Activated T-helper 1 cell treated with Interleukin-2 at 50 U/mL for 16 hours (primary cell): Measurements from ENCODE around the gene SYT8.

Experiments used
- DNase-seq: peaks from one replicate; pipeline ENCODE4 v3.0.0-alpha.2; 2020; ENCODE audit warnings: low read depth

Gene SYT8

DNA sequence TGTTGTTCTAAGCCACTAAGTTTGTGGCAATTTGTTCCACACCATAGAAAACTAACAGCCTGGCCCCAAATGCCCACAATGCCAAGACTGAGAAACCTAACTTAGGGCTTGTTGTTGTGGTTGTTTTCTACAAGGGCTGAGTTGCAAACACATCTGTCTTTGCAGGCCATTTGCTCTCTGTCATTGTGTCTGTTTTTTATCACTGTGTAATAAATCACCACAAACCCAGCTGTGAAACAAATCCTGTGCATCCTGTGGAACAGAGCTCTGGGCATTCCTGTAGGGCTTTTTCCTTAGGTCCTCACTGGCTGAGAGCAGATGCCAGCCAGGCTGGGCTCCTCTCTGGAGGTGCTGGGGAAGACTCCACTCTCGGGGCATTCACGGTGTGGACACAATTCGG lies 15.7 kb upstream of the SYT8 start:
- DNase-seq: no peak

DNA sequence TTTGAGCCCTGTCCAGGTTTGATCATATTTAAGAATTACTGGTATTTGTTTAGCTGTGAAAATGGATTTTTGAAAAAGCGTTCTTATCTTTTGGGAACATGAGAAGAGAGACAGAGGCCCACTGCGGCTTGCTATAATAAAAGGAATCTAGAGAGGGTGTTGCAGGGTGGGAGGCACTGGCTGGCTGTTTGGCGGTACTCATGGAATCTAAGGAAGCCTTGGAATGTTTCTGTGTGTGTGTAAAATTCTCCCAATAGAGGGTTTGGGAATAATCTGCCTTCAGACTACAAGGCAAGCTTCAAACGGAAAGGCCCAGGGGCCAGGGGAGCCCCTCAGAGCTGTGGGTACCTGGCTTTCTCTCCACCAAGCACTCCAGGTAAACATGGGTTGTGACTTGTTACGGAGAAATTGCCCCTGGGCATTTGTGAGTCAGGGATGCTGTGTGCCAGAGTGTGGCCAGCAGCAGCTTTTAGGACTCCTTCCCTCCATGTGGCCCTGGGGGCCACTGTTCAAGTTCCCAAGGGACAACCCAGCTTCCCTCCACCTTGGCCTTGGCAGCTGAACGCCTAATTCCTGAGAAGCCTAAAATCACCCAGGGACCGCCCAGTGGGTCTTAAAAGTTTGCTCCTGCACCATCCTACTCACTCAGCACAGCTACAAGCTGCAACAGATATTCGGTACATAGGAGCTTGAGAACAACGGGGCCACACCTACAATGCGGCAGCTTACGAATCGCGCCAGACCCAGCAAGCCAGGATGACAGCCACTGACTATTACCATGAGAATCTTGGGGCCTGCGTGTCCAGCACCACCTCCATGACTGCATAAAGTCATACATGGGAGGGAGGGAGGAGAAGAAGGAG lies 14.1 kb upstream of the SYT8 start:
- DNase-seq: no peak

DNA sequence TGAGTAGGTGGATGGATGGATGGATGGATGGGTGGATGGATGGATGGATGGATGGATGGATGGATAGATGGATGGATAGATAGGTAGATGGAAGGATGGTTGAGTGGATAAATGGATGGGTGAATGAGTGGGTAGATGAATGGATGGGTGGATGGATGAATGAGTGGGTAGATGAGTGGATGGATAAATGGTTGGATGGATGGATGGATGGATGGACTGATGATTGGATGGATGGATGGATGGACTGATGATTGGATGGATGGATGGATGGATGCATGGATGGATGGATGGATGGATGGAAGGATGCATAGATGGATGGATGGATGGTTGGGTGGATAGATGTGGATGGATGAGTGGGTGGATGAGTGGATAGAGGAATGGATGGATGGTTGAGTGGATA lies 13.2 kb upstream of the SYT8 start:
- DNase-seq: no peak

DNA sequence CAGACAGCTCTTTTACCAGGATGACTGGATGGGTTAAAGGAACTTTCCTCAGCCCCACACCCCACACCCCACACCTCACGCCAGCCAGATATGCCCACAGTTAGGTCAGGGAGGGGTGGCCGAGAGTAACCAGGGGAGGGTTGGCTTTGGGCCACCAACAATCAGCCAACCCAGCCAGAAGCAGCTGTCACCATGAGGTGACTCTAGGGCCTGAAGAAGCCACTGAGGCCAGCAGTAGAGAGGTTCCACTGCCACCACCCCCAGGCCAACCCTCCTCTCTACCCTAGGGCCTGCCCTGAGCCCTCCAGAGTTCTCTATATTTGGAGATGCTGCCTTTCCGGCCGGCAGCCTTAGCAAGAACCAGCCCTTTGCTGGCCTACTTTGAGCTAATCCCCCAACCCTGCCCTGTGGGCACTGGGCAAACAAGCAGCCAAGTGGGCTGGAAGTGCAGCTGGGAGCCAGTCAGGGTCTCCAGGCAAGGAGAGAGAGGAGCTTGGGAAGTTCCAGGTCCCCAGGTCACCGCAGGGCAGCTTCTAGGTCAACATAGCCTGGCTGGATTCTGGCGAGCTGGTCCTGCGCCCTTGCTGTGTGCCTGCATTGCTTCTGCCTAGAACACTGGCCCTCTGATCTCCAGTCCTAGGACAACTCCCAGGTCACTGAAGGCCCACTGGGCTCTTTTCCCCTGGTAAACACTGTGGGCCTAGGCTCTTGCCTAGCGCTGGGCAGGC lies 12.0 kb upstream of the SYT8 start:
- DNase-seq: no peak

DNA sequence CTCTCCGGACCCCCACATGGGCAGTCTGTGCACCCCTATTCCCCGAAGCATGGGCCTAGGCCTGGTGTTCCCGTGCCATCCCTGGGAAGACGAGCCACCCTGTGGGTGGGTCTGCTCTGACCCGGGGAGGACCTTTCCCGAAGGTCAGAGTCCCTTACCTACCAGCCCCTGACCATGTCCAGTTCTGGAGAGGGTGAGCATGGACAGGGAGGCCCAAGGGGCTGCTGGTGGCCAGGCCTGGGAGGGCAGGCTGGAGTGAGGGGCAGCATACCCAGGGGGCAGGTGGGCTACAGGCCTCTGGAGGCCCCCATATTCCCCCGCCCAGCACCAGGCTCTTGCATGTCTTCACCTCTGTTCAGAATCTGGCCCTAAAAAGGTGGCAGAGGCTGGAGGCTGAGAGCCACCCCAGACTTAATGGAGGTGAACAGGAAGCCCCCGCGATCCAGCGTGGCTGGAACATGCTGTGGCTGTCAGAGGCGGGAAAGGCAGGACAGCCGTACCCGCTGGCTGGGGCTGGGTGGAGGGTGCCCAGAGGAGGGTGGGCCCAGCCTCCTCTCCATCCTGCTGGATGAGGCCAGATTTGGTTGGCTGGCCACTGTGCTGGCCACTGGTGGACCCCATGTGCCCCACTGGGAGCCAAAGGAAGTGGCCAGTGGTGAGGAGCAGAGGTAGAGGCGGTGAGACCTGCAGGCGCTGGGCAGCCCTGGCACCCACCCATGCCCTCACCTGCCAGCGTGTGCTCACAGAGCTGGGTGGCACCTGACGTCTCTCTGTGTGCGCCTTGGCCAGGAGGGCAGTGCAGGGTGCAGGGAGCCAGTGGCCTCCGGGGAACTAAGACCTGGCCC lies 11.2 kb upstream of the SYT8 start:
- DNase-seq: no peak

DNA sequence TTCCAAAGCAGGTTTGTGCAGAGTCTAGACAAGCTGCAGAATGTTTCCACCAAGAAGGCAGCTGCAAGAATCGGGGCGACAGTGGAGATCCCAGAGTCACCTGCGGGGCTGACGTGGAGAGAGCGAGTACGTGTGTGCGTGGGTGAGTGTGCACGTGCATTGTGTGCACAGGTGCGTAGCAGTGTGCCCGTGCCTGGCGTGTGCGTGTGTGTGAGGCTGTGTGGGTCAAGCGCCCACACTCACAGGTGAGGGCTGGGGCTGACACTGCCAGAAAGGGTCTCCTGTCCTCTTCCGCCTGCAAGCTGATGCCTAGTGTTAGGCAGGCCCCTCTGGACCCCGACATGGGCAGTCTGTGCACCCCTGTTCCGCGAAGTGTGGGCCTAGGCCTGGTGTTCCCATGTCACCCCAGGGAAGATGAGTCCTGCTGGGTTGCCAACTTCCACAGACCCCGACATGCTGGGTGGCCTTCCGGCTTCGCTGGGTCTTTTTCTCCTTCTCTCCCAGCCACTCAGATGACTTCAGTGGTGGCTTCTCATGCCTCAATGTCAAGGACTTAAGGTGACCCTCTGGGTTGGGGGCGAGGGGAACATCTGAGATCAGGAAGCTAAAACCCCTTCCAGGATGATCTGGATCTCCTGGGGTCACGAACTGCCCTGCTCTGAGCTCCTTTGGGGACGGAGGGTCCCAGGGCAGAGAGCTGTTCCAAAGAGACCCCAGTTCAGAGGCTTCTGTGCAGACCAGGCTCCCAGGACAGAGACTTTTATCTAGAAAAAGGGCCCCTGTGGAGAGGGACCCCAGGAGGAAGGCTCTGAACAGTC lies 10.4 kb upstream of the SYT8 start:
- no peak for DNase-seq

DNA sequence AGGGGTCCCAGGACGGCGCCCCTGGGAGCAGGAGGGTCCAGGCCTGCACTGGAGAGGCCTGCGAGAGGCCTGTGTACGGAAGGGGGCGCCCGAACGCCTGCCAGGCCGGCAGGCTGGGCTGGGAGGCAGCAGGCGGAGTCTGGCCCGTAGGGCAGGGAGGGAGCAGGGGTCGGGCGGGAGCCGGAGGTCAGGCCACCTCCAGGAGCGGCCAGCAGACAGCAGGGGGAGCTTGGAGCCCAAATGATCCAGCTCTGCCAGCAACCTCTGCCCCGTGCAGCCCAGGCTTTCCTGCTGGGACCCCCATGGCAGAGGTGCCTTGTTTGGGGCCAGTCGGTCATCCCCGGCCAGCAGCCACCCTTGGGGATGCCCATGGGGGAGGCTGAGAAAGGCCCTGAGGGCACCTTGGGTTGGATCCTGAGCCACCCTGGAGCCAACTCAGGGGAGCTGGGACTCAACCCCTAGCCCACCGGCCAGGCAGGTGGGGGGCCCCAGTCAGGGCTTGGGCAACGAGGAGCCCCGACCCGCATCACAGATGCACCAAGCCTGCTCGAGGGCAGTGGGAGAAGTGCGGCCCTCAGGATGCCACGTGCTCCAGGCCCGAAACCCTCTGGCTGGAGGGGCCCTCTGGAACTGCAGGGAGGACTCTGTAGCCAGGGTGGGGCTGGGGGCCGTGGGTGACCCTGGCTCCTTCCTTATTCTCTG lies 9.6 kb upstream of the SYT8 start:
- no peak for DNase-seq

DNA sequence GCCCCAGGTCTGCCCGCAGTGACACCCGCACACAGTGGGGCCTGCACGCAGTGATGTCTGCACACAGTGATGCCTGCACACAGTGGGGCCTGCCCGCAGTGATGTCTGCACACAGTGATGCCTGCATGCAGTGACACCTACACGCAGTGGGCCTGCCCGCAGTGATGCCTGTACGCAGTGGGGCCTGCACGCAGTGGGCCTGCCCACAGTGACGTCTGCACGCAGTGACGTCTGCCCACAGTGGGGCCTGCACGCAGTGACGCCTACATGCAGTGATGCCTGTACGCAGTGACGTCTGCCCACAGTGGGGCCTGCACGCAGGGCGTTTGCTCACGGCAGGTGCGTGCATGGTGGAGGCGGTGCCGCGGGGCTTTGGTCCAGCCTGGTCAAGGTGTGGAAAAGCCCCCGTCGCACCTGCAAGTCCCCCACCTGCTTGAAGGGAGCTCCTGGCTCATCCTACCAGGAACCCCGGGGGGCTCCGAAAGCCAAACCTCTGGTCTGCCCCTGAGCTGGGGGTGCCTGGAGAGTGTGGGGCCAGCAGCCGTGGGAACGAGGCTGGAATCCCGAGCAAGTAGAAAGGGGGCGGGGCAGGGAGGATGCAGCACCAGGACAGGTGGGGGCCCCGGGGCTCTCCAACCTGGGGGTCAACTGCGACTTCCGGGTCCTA lies 8.9 kb upstream of the SYT8 start:
- DNase-seq: no peak

DNA sequence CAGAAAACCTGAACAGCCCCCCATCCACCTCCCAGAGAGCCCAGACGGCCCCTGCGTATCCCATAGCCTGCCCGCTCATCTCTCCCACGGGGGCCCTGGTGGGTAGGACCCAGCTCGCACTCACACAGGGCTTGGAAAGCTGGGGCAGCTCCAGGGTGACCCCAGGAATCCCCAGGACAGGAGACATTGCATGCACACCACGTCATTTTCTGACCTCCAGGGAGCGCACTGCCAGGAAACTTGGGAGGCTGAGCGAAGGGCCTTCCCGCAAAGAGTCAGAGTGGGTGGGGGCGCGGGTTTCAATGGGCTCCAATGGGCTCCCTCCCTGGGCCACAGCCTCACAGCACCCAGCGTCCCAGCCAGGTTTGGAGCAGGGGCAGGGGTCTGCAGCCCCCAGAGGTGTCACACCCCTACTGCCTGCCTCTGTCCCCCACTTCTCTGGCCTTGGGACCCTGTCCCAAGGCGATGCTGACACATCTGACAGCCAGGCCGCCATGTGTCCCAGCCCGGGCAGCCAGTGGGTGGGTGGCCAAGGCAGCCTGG lies 8.2 kb upstream of the SYT8 start:
- DNase-seq: no peak

DNA sequence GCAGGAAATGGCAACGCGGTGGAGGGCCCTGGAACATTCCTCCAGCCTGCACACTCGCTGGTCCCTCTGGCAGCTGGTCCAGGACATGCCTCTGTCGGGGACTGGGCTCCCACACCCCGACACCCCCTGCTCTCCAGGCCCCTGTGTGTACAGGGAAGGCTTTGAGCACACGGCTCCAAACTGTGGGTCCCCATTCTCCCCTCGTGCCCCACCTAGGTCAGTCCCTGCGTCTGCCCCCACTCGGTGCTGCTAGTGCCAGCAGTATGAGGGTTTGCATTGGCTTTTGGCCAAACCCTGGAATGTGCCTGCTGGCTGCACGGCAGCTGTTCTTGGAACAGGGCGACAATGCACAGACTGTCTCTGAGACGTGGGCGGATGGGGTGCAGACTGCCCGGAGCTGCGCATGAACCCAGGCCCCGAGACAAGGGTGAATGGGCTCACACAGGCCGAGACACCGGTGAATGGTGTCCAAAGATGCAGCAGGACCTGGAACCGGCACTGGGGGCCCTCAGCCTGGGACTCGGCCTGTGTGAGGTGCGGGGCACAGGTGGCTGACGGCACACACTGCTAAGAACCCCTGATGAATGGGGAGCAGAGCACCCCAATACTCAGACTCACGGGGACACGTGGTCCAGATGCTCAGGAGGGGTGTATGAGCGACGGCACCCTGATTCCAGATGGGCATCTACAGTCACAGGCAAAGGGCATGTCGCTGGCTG lies 7.5 kb upstream of the SYT8 start:
- no peak for DNase-seq

DNA sequence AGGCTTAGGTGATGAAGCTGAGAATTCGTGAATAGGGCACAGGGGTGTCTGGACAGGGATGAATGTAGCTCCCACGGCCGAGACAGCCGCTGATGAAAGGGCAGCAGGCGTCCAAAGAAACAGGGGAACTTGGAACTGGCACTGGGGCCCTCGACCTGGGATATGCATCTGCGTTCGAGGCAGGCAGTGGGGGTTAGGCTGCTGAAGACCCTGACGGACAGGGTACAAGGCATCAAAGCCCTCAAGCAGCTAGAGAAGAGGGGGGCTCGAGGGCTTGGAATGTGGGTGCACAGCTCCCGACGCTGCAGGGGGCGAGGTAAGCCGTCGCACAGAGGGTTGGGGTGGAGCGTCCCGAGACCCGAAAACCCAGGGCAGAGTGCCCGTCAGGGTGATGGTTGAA lies 6.9 kb upstream of the SYT8 start:
- DNase-seq: no peak

DNA sequence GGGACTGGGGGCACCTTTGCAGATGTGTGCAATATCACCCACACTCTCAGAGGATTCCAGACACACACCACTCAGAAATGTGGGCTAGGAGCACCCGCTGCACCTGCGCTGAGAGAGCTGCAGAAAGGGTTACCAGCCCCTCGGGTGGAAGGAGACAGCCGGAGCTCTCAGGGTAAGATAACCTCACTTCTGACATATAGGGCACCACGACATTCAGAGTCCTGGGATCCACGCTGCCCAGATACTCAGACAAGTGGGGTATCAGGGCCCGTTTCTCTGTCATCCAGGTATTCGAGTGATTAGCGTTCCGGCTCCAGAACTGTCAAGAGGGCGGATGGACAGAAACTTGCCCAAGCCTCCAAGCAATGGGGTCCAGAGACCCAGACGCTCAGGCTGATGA lies 6.2 kb upstream of the SYT8 start:
- DNase-seq: no peak

DNA sequence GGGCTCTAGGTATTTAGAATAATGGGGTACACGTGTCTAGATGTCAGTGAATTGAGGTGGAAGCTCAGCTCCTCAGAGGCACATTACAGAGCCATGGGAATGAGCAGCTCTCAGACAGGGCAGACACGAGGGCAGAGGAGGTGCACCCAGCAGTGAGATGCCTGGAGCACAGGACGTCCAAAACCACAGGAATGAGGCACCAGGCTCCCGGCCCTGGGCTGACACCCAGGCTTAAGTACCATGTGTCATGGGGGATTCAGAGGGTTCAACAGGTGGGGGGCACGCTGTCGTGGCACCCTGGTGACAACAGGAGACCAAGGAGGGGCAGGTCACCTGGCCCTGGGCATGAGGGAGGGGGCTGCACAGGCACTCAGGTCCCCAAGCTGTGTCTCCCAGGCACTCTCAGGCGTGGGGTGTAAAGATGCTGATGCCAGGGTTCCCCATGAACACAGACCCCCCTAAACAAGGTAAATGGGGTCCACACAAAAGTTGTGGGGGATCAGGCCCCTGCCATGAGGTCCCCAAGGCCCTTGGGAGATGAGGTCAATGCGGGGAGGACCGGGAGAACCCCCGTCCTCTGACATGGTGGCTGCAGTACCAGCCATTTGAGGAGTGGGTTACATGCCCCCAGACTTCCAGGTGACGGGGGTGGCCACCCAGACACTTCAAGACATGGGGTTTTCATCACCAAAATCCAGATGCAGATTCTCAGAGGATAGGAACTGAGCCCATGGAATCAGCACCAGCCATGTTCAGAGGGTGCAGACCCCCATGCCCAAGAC lies 5.6 kb upstream of the SYT8 start:
- no peak for DNase-seq

DNA sequence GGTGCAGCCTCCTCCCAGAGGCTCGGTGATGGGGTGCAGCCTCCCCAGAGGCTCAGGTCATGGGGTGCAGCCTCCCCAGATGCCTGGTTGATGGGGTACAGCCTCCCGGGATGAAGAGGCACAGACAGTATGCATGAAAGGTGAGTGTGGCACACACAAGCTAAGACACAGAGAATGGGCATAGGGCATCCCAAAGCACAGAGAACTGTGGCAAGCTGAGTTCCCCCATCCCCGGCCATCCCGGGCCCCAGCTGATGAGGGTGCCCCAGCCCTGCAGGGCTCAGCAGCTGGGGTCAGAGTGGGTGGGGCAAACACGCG lies 4.8 kb upstream of the SYT8 start:
- DNase-seq: no peak

DNA sequence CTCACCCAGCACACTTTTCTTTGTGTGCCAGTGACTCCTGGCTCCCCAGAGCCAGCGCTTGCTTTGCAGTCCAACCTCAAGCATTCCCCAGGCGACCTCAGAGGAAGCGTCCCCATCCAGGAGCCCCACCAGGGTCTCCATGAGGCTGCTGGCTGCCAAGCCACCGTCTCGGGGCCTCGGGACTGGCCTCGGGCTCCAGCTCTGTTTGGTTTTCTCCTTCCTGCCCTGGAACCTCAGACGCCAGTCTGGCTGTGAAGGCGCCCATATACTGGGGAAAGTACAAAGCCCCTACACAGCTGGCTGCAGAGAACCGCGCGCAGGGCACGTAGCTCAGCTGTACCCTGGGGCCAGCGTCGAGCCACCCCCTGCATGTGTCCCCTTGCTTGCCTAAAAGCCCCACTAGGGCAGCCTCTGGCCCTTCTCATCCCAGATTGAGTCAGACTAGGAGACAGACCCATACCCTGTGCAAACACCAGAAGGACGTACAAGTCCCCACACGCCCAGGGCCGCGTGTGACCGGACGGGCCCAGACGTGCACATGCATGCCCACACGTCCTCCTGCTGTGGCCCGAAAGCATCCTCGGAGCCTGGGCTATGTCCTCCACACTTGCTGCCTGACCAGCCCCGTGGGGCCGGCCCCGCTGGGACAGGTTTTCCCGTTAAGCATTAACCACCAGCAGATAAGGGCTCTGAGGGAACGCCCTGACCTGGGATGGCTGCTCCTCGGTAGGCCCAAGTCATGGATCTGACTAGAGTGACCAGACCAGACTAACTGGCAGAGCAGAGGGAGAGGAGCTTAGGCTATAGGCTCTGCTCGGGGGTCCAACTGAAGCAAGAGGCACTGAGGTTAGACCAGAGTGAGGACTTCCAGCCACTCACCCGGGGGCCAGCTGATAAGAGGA lies 4.2 kb upstream of the SYT8 start:
- DNase-seq: no peak

DNA sequence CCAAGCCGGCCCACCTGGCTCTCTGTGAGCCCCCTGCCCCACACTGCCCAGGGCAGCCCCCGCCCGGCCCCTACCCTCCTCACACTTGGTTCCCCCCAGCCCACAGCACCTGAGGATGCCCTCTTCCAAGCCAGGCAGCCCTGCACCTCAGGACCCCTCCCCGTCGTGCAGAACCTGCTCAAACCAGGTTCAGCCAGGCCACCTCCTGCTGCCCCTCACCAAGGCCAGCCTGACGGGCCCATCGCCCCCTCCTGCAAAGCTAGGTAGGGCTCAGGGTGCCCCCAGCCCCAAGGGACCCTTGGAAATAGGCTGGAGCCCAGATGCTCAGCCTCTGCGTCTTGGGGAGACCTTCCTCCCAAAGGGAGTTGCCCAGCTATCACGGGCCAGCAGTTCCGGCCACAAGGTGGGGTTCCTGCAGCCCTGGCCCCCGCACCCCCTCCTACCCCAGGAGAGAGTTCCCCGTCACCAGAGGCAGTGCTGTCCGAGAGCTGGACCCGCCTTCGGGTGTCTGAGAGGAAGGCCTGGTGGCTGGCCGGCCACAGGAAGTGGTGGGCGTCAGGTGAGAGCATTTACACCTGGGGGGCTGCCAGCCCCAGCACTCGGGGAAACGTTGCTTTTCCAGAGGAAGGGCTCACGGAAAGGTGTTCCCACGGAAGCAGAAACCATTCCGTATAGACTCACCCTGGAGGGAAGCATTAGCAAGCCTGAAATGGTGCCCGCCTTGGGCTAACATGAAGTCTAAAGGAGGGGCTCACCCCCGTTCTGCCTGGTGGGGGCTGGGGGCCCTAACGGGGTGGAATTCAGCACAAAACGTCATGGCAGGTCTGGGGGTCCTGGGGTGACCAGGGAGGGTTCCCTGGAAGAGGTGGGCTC lies 3.2 kb upstream of the SYT8 start:
- DNase-seq: no peak
